ENCODE data around the gene EGFL6. TPM values are rescaled to one million over a fixed set of nuclear protein-coding genes. Genes with fewer than 3 reads are reported as not detected.
"Not testable (repeated sequence)": the region's sequence is repeated elsewhere in the genome, so short reads cannot be mapped to it uniquely, and the experiment has no call there.

EGFL6 gene
- total RNA-seq, 1 donor from 2014 or later = not detected

- Mint-ChIP-seq H3K27ac (ENCODE audit: unreplicated experiment) (no peak overlapping the region), H3K36me3 (ENCODE audit: unreplicated experiment) (no peaks in the 10 kb centered on the region), H3K27me3 (ENCODE audit: unreplicated experiment) (peaks cover 5% of the 10 kb centered on the region), H3K4me1 (ENCODE audit: unreplicated experiment) (no peaks in the 10 kb centered on the region), H3K9me3 (ENCODE audit: unreplicated experiment) (peaks cover 3% of the 10 kb centered on the region), H3K4me3 (ENCODE audit: unreplicated experiment) (no peak overlapping the region)
- DNase-seq (ENCODE audit: extremely low spot score, unreplicated experiment) = no peak
- TF ChIP-seq, protein P1, sequence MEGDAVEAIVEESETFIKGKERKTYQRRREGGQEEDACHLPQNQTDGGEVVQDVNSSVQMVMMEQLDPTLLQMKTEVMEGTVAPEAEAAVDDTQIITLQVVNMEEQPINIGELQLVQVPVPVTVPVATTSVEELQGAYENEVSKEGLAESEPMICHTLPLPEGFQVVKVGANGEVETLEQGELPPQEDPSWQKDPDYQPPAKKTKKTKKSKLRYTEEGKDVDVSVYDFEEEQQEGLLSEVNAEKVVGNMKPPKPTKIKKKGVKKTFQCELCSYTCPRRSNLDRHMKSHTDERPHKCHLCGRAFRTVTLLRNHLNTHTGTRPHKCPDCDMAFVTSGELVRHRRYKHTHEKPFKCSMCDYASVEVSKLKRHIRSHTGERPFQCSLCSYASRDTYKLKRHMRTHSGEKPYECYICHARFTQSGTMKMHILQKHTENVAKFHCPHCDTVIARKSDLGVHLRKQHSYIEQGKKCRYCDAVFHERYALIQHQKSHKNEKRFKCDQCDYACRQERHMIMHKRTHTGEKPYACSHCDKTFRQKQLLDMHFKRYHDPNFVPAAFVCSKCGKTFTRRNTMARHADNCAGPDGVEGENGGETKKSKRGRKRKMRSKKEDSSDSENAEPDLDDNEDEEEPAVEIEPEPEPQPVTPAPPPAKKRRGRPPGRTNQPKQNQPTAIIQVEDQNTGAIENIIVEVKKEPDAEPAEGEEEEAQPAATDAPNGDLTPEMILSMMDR (IDR thresholded peaks at IDR 0.05) = no peak
Measured at GRCh38 chrX:13620207-13620606, 50.8 kb downstream of the EGFL6 start.

- Mint-ChIP-seq H3K27me3 (ENCODE audit: unreplicated experiment) (peaks cover 13% of the 10 kb centered on the region), H3K9me3 (ENCODE audit: unreplicated experiment) (peaks cover 3% of the 10 kb centered on the region)
- no peak for DNase-seq (ENCODE audit: extremely low spot score, unreplicated experiment)
Measured at GRCh38 chrX:13622401-13622964, 53.1 kb downstream of the EGFL6 start.

DNA sequence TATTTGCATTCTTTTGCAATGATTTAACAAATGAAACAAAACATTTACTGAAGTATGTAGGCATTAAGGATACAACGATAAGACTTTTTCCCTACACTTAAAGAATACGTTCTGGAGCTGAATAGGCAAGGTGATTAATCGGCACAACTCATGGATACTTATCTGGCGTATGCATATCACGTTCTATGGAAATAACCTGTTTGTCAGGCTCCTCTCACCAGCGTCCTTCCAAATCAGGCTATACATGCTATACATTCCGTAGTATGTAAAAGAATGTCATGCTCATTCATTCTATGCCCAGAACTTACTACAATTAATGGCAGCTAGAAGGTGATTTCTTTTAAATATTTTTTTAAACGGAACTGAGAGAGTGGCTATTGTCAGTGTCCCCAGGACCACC is 57.9 kb downstream of the EGFL6 start:
- Mint-ChIP-seq H3K27me3 (ENCODE audit: unreplicated experiment) (peaks cover 9% of the 10 kb centered on the region), H3K27ac (ENCODE audit: unreplicated experiment) (no peak overlapping the region), H3K9me3 (ENCODE audit: unreplicated experiment) (peaks cover 14% of the 10 kb centered on the region), H3K4me1 (ENCODE audit: unreplicated experiment) (no peaks in the 10 kb centered on the region), H3K4me3 (ENCODE audit: unreplicated experiment) (no peak overlapping the region), H3K36me3 (ENCODE audit: unreplicated experiment) (no peaks in the 10 kb centered on the region)
- TF ChIP-seq, protein P1 (IDR thresholded peaks at IDR 0.05) = no peak
- no peak for DNase-seq (ENCODE audit: extremely low spot score, unreplicated experiment)

More at GRCh38 chrX:13622401-13622964, 53.1 kb downstream of the EGFL6 start:
- TF ChIP-seq, protein P1 (IDR thresholded peaks at IDR 0.05) = no peak
- Mint-ChIP-seq H3K4me3 (ENCODE audit: unreplicated experiment) (no peak overlapping the region), H3K27ac (ENCODE audit: unreplicated experiment) (no peak overlapping the region), H3K4me1 (ENCODE audit: unreplicated experiment) (no peaks in the 10 kb centered on the region), H3K36me3 (ENCODE audit: unreplicated experiment) (no peaks in the 10 kb centered on the region)

- H3K4me3 Mint-ChIP-seq (ENCODE audit: unreplicated experiment); H3K4me1 Mint-ChIP-seq (ENCODE audit: unreplicated experiment); H3K27me3 Mint-ChIP-seq (ENCODE audit: unreplicated experiment): not testable (repeated sequence)
Measured at GRCh38 chrX:13637224-13637623, 67.8 kb downstream of the EGFL6 start.

GRCh38 chrX:13638021-13638420 is 68.6 kb downstream of the EGFL6 start:
- TF ChIP-seq, protein P1 (IDR thresholded peaks at IDR 0.05) = no peak
- Mint-ChIP-seq H3K4me3 (ENCODE audit: unreplicated experiment) (no peak overlapping the region), H3K27me3 (ENCODE audit: unreplicated experiment) (no peaks in the 10 kb centered on the region), H3K27ac (ENCODE audit: unreplicated experiment) (no peak overlapping the region), H3K9me3 (ENCODE audit: unreplicated experiment) (peaks cover 22% of the 10 kb centered on the region), H3K4me1 (ENCODE audit: unreplicated experiment) (peaks cover 4% of the 10 kb centered on the region), H3K36me3 (ENCODE audit: unreplicated experiment) (no peaks in the 10 kb centered on the region)
- DNase-seq (ENCODE audit: extremely low spot score, unreplicated experiment) = no peak

More at GRCh38 chrX:13637224-13637623, 67.8 kb downstream of the EGFL6 start:
- H3K9me3 Mint-ChIP-seq (ENCODE audit: unreplicated experiment) = peaks cover 22% of the 10 kb centered on the region
- H3K27ac Mint-ChIP-seq (ENCODE audit: unreplicated experiment); DNase-seq (ENCODE audit: extremely low spot score, unreplicated experiment); H3K36me3 Mint-ChIP-seq (ENCODE audit: unreplicated experiment): not testable (repeated sequence)

Data from osteocyte (in vitro differentiated cells).